HL-60 (cell line): ENCODE measurements around the gene ARID1B.

ENCODE experiments used
- DNase-seq, 2 experiments: peaks; one replicate each; pipeline ENCODE4 v3.0.0-alpha.2; 2010 to 2020; ENCODE audit warnings: low read depth in 1 of 2, low spot score in 1 of 2
- H3K27ac ChIP-seq: fragments of 250-450 bp; sonication (Bioruptor Pico); replicated peaks from 2 replicates; pipeline ENCODE4 v1.5.1; 2020; ENCODE audit warnings: mild to moderate bottlenecking, moderate library complexity
- H3K27me3 ChIP-seq: fragments of 250-450 bp; sonication (Bioruptor Pico); 2 replicates; pipeline ENCODE4 v1.5.1; 2021; ENCODE audit warnings: mild to moderate bottlenecking, moderate library complexity; ENCODE audit not compliant: insufficient read depth, poor library complexity, severe bottlenecking
- H3K4me3 ChIP-seq: replicated peaks from 2 replicates; pipeline ENCODE4 v1.5.1; 2011; ENCODE audit warnings: mild to moderate bottlenecking, control low read depth, low read length; ENCODE audit not compliant: insufficient read depth
- CTCF ChIP-seq: IDR thresholded peaks from one replicate; pipeline ENCODE4 v1.5.1; 2011; ENCODE audit warnings: low read length, control low read depth, inconsistent platforms; ENCODE audit not compliant: insufficient read depth
- GABPA ChIP-seq: IDR thresholded peaks from 2 replicates; pipeline ENCODE4 v1.6.1; 2012; ENCODE audit warnings: low read depth
- POLR2AphosphoS5 ChIP-seq: IDR thresholded peaks from 2 replicates; pipeline ENCODE4 v1.6.1; 2012; ENCODE audit warnings: low read depth
- SPI1 ChIP-seq: IDR thresholded peaks from 2 replicates; pipeline ENCODE4 v1.6.1; 2012; ENCODE audit warnings: low read depth, mild to moderate bottlenecking, borderline replicate concordance
- TF ChIP-seq, protein P1 (sequence below): IDR thresholded peaks from 2 replicates; pipeline ENCODE4 v1.6.1; 2012; ENCODE audit warnings: low read depth; ENCODE audit not compliant: insufficient replicate concordance

The ARID1B gene

DNA sequence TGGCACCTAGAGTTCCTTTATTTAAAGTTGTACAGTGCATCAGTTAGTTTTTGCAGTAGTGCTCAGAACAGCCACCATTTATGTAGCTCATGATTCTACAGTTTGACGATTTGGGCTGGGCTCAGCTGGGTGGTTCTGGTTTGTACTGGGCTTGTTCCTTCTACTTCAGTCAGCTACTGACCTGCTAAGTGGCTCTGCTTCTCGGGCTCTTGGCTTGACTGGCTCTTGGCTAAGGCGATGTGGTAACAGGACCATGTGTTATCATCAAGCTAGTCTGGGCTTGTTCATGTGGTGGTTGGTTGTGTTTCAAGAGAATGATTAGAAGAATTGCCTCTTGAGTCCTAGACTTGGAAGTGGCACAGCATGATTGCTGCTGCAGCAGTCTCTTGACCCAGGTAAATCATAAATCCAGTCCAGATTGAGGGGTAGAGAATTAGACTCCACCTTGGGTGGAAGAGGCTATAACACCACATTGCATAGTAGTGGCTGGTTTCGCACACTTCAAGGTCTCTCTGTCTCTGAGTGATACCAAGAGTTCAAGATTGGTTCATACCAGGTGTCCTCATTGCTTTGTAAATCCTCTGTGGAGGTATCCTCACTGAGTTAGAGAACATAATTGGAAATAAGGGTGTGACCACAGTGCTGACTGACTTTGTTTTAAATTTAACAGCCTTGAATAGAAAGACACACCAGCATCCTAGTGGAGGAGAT, 253.0 kb downstream of the ARID1B start:
- DNase-seq: no peak
- no peak for TF ChIP-seq POLR2AphosphoS5
- TF ChIP-seq, protein P1, sequence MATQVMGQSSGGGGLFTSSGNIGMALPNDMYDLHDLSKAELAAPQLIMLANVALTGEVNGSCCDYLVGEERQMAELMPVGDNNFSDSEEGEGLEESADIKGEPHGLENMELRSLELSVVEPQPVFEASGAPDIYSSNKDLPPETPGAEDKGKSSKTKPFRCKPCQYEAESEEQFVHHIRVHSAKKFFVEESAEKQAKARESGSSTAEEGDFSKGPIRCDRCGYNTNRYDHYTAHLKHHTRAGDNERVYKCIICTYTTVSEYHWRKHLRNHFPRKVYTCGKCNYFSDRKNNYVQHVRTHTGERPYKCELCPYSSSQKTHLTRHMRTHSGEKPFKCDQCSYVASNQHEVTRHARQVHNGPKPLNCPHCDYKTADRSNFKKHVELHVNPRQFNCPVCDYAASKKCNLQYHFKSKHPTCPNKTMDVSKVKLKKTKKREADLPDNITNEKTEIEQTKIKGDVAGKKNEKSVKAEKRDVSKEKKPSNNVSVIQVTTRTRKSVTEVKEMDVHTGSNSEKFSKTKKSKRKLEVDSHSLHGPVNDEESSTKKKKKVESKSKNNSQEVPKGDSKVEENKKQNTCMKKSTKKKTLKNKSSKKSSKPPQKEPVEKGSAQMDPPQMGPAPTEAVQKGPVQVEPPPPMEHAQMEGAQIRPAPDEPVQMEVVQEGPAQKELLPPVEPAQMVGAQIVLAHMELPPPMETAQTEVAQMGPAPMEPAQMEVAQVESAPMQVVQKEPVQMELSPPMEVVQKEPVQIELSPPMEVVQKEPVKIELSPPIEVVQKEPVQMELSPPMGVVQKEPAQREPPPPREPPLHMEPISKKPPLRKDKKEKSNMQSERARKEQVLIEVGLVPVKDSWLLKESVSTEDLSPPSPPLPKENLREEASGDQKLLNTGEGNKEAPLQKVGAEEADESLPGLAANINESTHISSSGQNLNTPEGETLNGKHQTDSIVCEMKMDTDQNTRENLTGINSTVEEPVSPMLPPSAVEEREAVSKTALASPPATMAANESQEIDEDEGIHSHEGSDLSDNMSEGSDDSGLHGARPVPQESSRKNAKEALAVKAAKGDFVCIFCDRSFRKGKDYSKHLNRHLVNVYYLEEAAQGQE: no peak
- TF ChIP-seq GABPA: no peak
- no peak for TF ChIP-seq CTCF
- TF ChIP-seq SPI1: no peak

GRCh38 chr6:157030755-157031154, 253.6 kb downstream of the ARID1B start:
- H3K27me3 ChIP-seq: no peaks in the 10 kb centered on the region
- DNase-seq: no peak
- no peak overlapping the region for H3K27ac ChIP-seq
- no peak overlapping the region for H3K4me3 ChIP-seq
- no peak for TF ChIP-seq CTCF
- TF ChIP-seq SPI1: no peak

More for the DNA sequence above, 253.0 kb downstream of the ARID1B start:
- Histone ChIP-seq H3K27me3 (no peaks in the 10 kb centered on the region), H3K4me3 (no peak overlapping the region), H3K27ac (no peak overlapping the region)

DNA sequence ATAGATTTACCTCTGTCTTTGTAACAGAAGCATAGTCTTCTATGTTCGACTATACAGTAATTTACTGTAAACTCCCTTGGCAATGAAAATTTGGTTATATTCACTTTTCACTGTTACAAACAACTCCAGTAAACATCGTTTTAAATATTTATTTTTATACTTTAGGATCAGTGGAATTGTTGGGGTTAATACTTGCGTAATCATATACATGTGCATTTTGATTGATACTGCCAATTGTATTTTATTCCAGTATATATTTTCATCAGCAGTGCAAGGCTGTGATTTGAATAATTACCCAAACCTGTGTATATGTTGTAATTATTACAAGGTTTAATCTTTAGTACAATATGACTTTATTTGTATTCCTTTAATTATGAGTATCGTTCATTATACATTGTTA, 255.7 kb downstream of the ARID1B start:
- DNase-seq: no peak
- no peaks in the 10 kb centered on the region for H3K27me3 ChIP-seq
- H3K27ac ChIP-seq: no peak overlapping the region
- TF ChIP-seq GABPA (no peak), CTCF (no peak), SPI1 (no peak), POLR2AphosphoS5 (no peak)
- TF ChIP-seq, protein P1: no peak
- no peak overlapping the region for H3K4me3 ChIP-seq
